Liver (tissue), 9 donors: Measurements from ENCODE around the gene SCNN1B. TPM values are rescaled to one million over a fixed set of nuclear protein-coding genes. Genes with fewer than 3 reads are reported as not detected.

Experiments used
- DNase-seq: peaks from one replicate; pipeline ENCODE4 v3.0.0-alpha.2; 2017; ENCODE audit warnings: low spot score
- H3K27ac ChIP-seq, 2 donors: one replicate each; pipeline ENCODE4 v1.7.0; 2013; ENCODE audit warnings: inconsistent platforms in 2 of 2, low read length in 2 of 2, control low read depth in 1 of 2, low read depth in 1 of 2, mild to moderate bottlenecking in 1 of 2
- H3K27me3 ChIP-seq, 4 donors: one replicate each; pipeline versions ENCODE4 v1.6.1 to v1.7.0; 2013; ENCODE audit warnings: low read length in 3 of 4, inconsistent platforms in 1 of 4, mild to moderate bottlenecking in 1 of 4, moderate library complexity in 1 of 4; ENCODE audit not compliant: control insufficient read depth in 4 of 4, insufficient read depth in 4 of 4
- H3K36me3 ChIP-seq, 4 donors: one replicate each; pipeline versions ENCODE4 v1.6.1 to v1.7.0; 2013; ENCODE audit warnings: low read length in 3 of 4, mild to moderate bottlenecking in 3 of 4, low read depth in 1 of 4, moderate library complexity in 1 of 4; ENCODE audit not compliant: control insufficient read depth in 4 of 4, insufficient read depth in 3 of 4
- H3K4me1 ChIP-seq, 4 donors: one replicate each; pipeline versions ENCODE4 v1.6.1 to v1.7.0; 2013; ENCODE audit warnings: low read length in 3 of 4, mild to moderate bottlenecking in 3 of 4, moderate library complexity in 1 of 4; ENCODE audit not compliant: control insufficient read depth in 4 of 4, insufficient read depth in 4 of 4
- H3K4me3 ChIP-seq, 3 donors: one replicate each; pipeline versions ENCODE4 v1.6.1 to v1.7.0; 2013; ENCODE audit warnings: low read length in 3 of 3, control low read depth in 1 of 3, low read depth in 1 of 3, mild to moderate bottlenecking in 1 of 3
- H3K9ac ChIP-seq, 2 donors: one replicate each; pipeline ENCODE4 v1.7.0; 2013; ENCODE audit warnings: low read length in 2 of 2, mild to moderate bottlenecking in 2 of 2, moderate library complexity in 2 of 2, control low read depth in 1 of 2, low read depth in 1 of 2
- H3K9me3 ChIP-seq, 4 donors: one replicate each; pipeline versions ENCODE4 v1.6.1 to v1.7.0; 2013; ENCODE audit warnings: low read length in 3 of 4; ENCODE audit not compliant: control insufficient read depth in 4 of 4
- ATF3 ChIP-seq: IDR thresholded peaks from 2 replicates; pipeline ENCODE4 v1.6.1; 2016; ENCODE audit warnings: antibody characterized with exemption
- CTCF ChIP-seq: fragments of 150-350 bp; IDR thresholded peaks from 2 replicates; pipeline ENCODE4 v1.5.1; 2017; ENCODE audit warnings: improper control_type of control experiment, low read depth, low read length; ENCODE audit not compliant: missing input control
- EGR1 ChIP-seq, 2 donors: IDR thresholded peaks; 2 replicates each; pipeline ENCODE4 v1.6.1; 2016 to 2018; ENCODE audit warnings: antibody characterized with exemption in 2 of 2, low read depth in 2 of 2
- FOXA1 ChIP-seq: IDR thresholded peaks from 2 replicates; pipeline ENCODE4 v1.6.1; 2016; ENCODE audit warnings: antibody characterized with exemption
- FOXA2 ChIP-seq: IDR thresholded peaks from 2 replicates; pipeline ENCODE4 v1.6.1; 2016; ENCODE audit warnings: antibody characterized with exemption
- GABPA ChIP-seq, 2 donors: IDR thresholded peaks in 1 of 2; conservative IDR thresholded peaks in 1 of 2; 2 replicates each; pipeline ENCODE4 v1.6.1; 2016; ENCODE audit warnings: antibody characterized with exemption in 2 of 2, mild to moderate bottlenecking in 1 of 2, moderate library complexity in 1 of 2
- HNF4A ChIP-seq, 2 donors: conservative IDR thresholded peaks; 2 replicates each; pipeline ENCODE4 v1.6.1; 2016; ENCODE audit warnings: antibody characterized with exemption in 2 of 2, mild to moderate bottlenecking in 2 of 2
- HNF4G ChIP-seq: IDR thresholded peaks from 2 replicates; pipeline ENCODE4 v1.6.1; 2016; ENCODE audit warnings: antibody characterized with exemption
- JUND ChIP-seq, 2 donors: IDR thresholded peaks; 2 replicates each; pipeline ENCODE4 v1.6.1; 2016; ENCODE audit warnings: antibody characterized with exemption in 2 of 2
- MAX ChIP-seq: IDR thresholded peaks from 2 replicates; pipeline ENCODE4 v1.6.1; 2016; ENCODE audit warnings: antibody characterized with exemption
- NR2F2 ChIP-seq: IDR thresholded peaks from 2 replicates; pipeline ENCODE4 v1.6.1; 2016; ENCODE audit warnings: antibody characterized with exemption
- RAD21 ChIP-seq, 2 donors: IDR thresholded peaks; 2 replicates each; pipeline ENCODE4 v1.6.1; 2016; ENCODE audit warnings: antibody characterized with exemption in 2 of 2, mild to moderate bottlenecking in 2 of 2
- REST ChIP-seq: IDR thresholded peaks from 2 replicates; pipeline ENCODE4 v1.6.1; 2016; ENCODE audit warnings: antibody characterized with exemption, mild to moderate bottlenecking
- RXRA ChIP-seq, 2 donors: IDR thresholded peaks; 2 replicates each; pipeline ENCODE4 v1.6.1; 2017 to 2018; ENCODE audit warnings: antibody characterized with exemption in 2 of 2, mild to moderate bottlenecking in 1 of 2
- SP1 ChIP-seq: IDR thresholded peaks from 2 replicates; pipeline ENCODE4 v1.6.1; 2018; ENCODE audit warnings: antibody characterized with exemption, mild to moderate bottlenecking
- TAF1 ChIP-seq: conservative IDR thresholded peaks from 2 replicates; pipeline ENCODE4 v1.6.1; 2016; ENCODE audit warnings: antibody characterized with exemption, mild to moderate bottlenecking
- YY1 ChIP-seq: IDR thresholded peaks from 2 replicates; pipeline ENCODE4 v1.6.1; 2016; ENCODE audit warnings: antibody characterized with exemption, mild to moderate bottlenecking
- ZBTB33 ChIP-seq: IDR thresholded peaks from 2 replicates; pipeline ENCODE4 v1.6.1; 2016; ENCODE audit warnings: antibody characterized with exemption
- WGBS: extraction: QIAGEN DNeasy Blood & Tissue Kit; methylation state at CpG from one replicate; pipeline ENCODE4 v1.1.7; 2013; 5-methylcytosine and 5-hydroxymethylcytosine counted together
- polyA plus RNA-seq, 2 donors: library from polyadenylated mRNA; stranded (reverse) in 1 of 2; unstranded in 1 of 2; fragments of 200-250 nt in 1 of 2; fragments of >200 nt in 1 of 2; fragmentation: Nextera tagmentation in 1 of 2; extraction: Ambion mirVana in 1 of 2; gene quantifications; one replicate each; pipeline versions ENCODE4 v1.2.1 to v1.2.3, GENCODE V29; 2013 to 2015
- total RNA-seq, 2 donors: library from RNA; depleted of rRNA; stranded (reverse); fragments of >200 nt; gene quantifications; one replicate each; pipeline ENCODE4 v1.2.3, GENCODE V29; 2014
- donor health status: healthy.
- donor health status: healthy.
- donor health status: healthy.
- donor health status: healthy.
- donor health status: healthy.

SCNN1B gene
- total and polyA plus RNA-seq, 4 donors: 0.08 to 0.17 (median 0.14) TPM; not detected in 1

GRCh38 chr16:23379707-23380106 is 77.6 kb downstream of the SCNN1B start:
- WGBS: 82% methylated on average over 10 of the region's 10 CpGs
- Histone ChIP-seq H3K9ac (no peak overlapping the region), H3K4me3 (no peak overlapping the region), H3K36me3 (no peaks in the 10 kb centered on the region), H3K4me1 (no peaks in the 10 kb centered on the region), H3K27ac (no peak overlapping the region), H3K27me3 (no peaks in the 10 kb centered on the region), H3K9me3 (no peaks in the 10 kb centered on the region)
- TF ChIP-seq FOXA2 (no peak), MAX (no peak), HNF4A (conservative IDR thresholded peaks at IDR 0.05) (no peak), YY1 (no peak), NR2F2 (no peak), CTCF (no peak), SP1 (no peak), FOXA1 (no peak), REST (no peak), TAF1 (no peak), RXRA (IDR thresholded peaks at IDR 0.05) (no peak), EGR1 (IDR thresholded peaks at IDR 0.05; ENCODE audit: low read depth in 2 of 2) (no peak), RAD21 (IDR thresholded peaks at IDR 0.05) (no peak), ATF3 (no peak), GABPA (IDR thresholded peaks at IDR 0.05 in 1 of 2, conservative IDR thresholded peaks at IDR 0.05 in 1 of 2) (no peak), HNF4G (no peak), JUND (IDR thresholded peaks at IDR 0.05) (no peak), ZBTB33 (no peak)
- no peak for DNase-seq
